Natural killer cell (primary cell): Measurements from ENCODE around the gene PCCA. TPM values are rescaled to one million over a fixed set of nuclear protein-coding genes. Genes with fewer than 3 reads are reported as not detected.

Source experiments
- ATAC-seq, 3 donors: fragments of 150-1000 bp in 2 of 3; fragments of 200-7000 bp in 1 of 3; cut with Tn5 transposase; 1 replicate in 1 of 3; 2 replicates in 2 of 3; pipeline ENCODE4 v1.10.0; 2021; ENCODE audit warnings: mild to moderate bottlenecking in 2 of 3, moderate library complexity in 2 of 3
- DNase-seq, 2 donors: peaks; one replicate each; pipeline versions ENCODE4 v3.0.0 to v3.0.0-alpha.2; 2013 to 2021; ENCODE audit warnings: mixed read lengths in 1 of 2
- H3K27ac ChIP-seq: one replicate; pipeline ENCODE4 v1.5.1; 2013; ENCODE audit warnings: mild to moderate bottlenecking, low read length
- H3K27me3 ChIP-seq: one replicate; pipeline ENCODE4 v1.6.1; 2013; ENCODE audit warnings: low read length; ENCODE audit not compliant: control insufficient read depth, insufficient read depth
- H3K36me3 ChIP-seq: one replicate; pipeline ENCODE4 v1.6.1; 2013; ENCODE audit warnings: low read length; ENCODE audit not compliant: control insufficient read depth, insufficient read depth
- H3K4me1 ChIP-seq: one replicate; pipeline ENCODE4 v1.6.1; 2013; ENCODE audit warnings: low read length; ENCODE audit not compliant: control insufficient read depth, insufficient read depth
- H3K4me3 ChIP-seq: one replicate; pipeline ENCODE4 v1.5.1; 2013; ENCODE audit warnings: low read length
- H3K9me3 ChIP-seq: one replicate; pipeline ENCODE4 v1.6.1; 2013; ENCODE audit warnings: low read length; ENCODE audit not compliant: control insufficient read depth, insufficient read depth
- H3K27ac Mint-ChIP-seq, 2 donors: one replicate each; pipeline ENCODE4 v1.8.0; 2022; ENCODE audit warnings: mild to moderate bottlenecking in 2 of 2, mixed read lengths in 2 of 2, moderate library complexity in 1 of 2
- H3K27me3 Mint-ChIP-seq, 2 donors: one replicate each; pipeline ENCODE4 v1.8.0; 2022; ENCODE audit warnings: low read depth in 2 of 2, mixed read lengths in 2 of 2
- H3K36me3 Mint-ChIP-seq: one replicate; pipeline ENCODE4 v1.8.0; 2022; ENCODE audit warnings: mixed read lengths
- H3K4me1 Mint-ChIP-seq, 2 donors: one replicate each; pipeline ENCODE4 v1.8.0; 2022; ENCODE audit warnings: mixed read lengths in 2 of 2
- H3K4me3 Mint-ChIP-seq: one replicate; pipeline ENCODE4 v1.8.0; 2022; ENCODE audit warnings: mild to moderate bottlenecking, moderate library complexity, mixed read lengths
- H3K9me3 Mint-ChIP-seq, 2 donors: one replicate each; pipeline ENCODE4 v1.8.0; 2022; ENCODE audit warnings: mixed read lengths in 2 of 2
- CTCF ChIP-seq: fragments of 200-600 bp; IDR thresholded peaks from one replicate; pipeline ENCODE4 v1.8.0; 2022; ENCODE audit warnings: antibody characterized with exemption
- WGBS: methylation state at CpG from one replicate; pipeline ENCODE4 v1.1.7; 2013; ENCODE audit warnings: missing lambda C conversion rate; ENCODE audit not compliant: insufficient coverage; 5-methylcytosine and 5-hydroxymethylcytosine counted together
- intact Hi-C: fragments of 100-400 bp; cut with micrococcal nuclease; formaldehyde crosslinking; loops from one replicate; pipeline ENCODE4 v1.14.2; 2022
- total RNA-seq, 4 donors: library from RNA; stranded (reverse); fragments of 120-200 nt in 1 of 4; gene quantifications; one replicate each; pipeline versions ENCODE4 v1.2.3 to v1.2.4, GENCODE V29; 2013 to 2022

PCCA gene
- total RNA-seq, 3 donors from 2014 or later (not counting 1 experiment from before 2014, with no cell fraction given) = 25.5 to 28.5 (median 28.2) TPM

DNA sequence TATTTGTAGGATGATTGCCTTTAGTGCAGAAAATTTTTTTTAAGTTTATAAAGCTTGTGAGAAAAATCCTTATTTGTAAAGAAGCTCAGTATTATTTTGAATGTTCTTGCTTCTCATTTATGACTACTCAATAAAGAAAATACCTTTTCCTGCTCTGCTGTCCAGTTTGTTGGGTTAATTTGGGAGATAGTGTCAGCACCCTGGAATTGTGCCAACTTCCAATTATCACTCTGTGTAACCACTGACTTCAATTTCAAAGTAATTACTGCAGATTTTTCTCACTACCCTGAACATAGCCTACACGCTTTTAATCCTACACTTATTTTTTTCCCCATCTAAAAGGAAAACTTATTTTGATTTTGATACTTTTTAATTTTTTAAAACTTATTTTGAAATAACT is 406.6 kb downstream of the PCCA start:
- no peak for TF ChIP-seq CTCF
- Histone ChIP-seq H3K27me3 (no peaks in the 10 kb centered on the region), H3K36me3 (no peaks in the 10 kb centered on the region), H3K4me1 (peaks cover 5% of the 10 kb centered on the region), H3K27ac (no peak overlapping the region), H3K9me3 (no peaks in the 10 kb centered on the region), H3K4me3 (no peak overlapping the region)
- no peaks in the 10 kb centered on the region for H3K36me3 Mint-ChIP-seq
- DNase-seq (no peak), ATAC-seq (no peak)
- H3K27me3 Mint-ChIP-seq = no peaks in the 10 kb centered on the region
- H3K9me3 Mint-ChIP-seq = no peaks in the 10 kb centered on the region
- intact Hi-C loops = no loop called here
- no CpG with 5 or more reads among the region's 1 CpG for WGBS
- peaks cover 33 to 37% of the 10 kb centered on the region in 2 donors for H3K4me1 Mint-ChIP-seq
- no peak overlapping the region for H3K27ac Mint-ChIP-seq
- H3K4me3 Mint-ChIP-seq = no peak overlapping the region

- Histone ChIP-seq H3K4me1 (no peaks in the 10 kb centered on the region), H3K9me3 (no peaks in the 10 kb centered on the region), H3K27ac (no peak overlapping the region), H3K27me3 (no peaks in the 10 kb centered on the region), H3K4me3 (no peak overlapping the region), H3K36me3 (no peaks in the 10 kb centered on the region)
- Mint-ChIP-seq H3K4me3 (no peak overlapping the region), H3K27me3 (no peaks in the 10 kb centered on the region), H3K36me3 (no peaks in the 10 kb centered on the region), H3K9me3 (no peaks in the 10 kb centered on the region), H3K27ac (no peak overlapping the region), H3K4me1 (peaks cover 29 to 30% of the 10 kb centered on the region in 2 donors)
- WGBS = 100% methylated on average over 1 of the region's 1 CpG
- DNase-seq = no peak
- ATAC-seq = no peak
- no peak for TF ChIP-seq CTCF
- intact Hi-C loops = no loop called here
Observed at GRCh38 chr13:100497389-100497788, 408.5 kb downstream of the PCCA start.

DNA sequence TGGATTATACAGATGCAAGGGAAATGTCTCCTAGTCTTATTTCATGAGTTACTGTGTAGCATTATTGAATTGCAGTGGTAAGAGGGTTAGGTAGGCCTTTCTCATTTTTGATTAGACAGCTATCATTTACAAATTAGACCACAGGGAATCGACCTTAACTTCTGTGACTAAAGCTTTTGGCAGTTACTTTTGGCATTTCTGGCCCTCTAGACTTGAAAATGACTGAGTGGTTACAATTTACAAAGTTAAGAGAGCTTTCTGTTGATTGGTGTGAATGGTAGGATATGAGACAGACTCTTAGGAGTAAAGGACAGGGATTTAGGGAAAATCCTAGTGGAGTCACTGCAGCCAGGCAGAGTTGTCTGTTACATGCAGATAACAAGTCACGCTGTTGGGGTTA is 413.6 kb downstream of the PCCA start:
- no peak for ATAC-seq
- no peak overlapping the region for H3K27ac ChIP-seq
- no peak for DNase-seq
- H3K27me3 Mint-ChIP-seq = no peaks in the 10 kb centered on the region
- no peak overlapping the region for H3K4me3 ChIP-seq
- no peaks in the 10 kb centered on the region for H3K36me3 ChIP-seq
- H3K9me3 Mint-ChIP-seq = no peaks in the 10 kb centered on the region
- H3K4me3 Mint-ChIP-seq = no peak overlapping the region
- H3K27me3 ChIP-seq = no peaks in the 10 kb centered on the region
- H3K27ac Mint-ChIP-seq = no peak overlapping the region
- H3K4me1 Mint-ChIP-seq = peaks cover 31 to 38% of the 10 kb centered on the region in 2 donors
- H3K4me1 ChIP-seq = peaks cover 17% of the 10 kb centered on the region
- 78% methylated on average over 2 of the region's 2 CpGs for WGBS
- intact Hi-C loops = no loop called here
- no peak for TF ChIP-seq CTCF
- H3K9me3 ChIP-seq = no peaks in the 10 kb centered on the region
- no peaks in the 10 kb centered on the region for H3K36me3 Mint-ChIP-seq

- no peak for ATAC-seq
- H3K36me3 Mint-ChIP-seq = no peaks in the 10 kb centered on the region
- H3K9me3 Mint-ChIP-seq = no peaks in the 10 kb centered on the region
- intact Hi-C loops = no loop called here
- no peak for TF ChIP-seq CTCF
- H3K27ac Mint-ChIP-seq = no peak overlapping the region
- no peaks in the 10 kb centered on the region for H3K27me3 Mint-ChIP-seq
- peaks cover 26 to 35% of the 10 kb centered on the region in 2 donors for H3K4me1 Mint-ChIP-seq
- Histone ChIP-seq H3K27me3 (no peaks in the 10 kb centered on the region), H3K4me1 (peaks cover 17% of the 10 kb centered on the region), H3K9me3 (no peaks in the 10 kb centered on the region), H3K36me3 (no peaks in the 10 kb centered on the region), H3K27ac (no peak overlapping the region), H3K4me3 (no peak overlapping the region)
- no peak overlapping the region for H3K4me3 Mint-ChIP-seq
- no peak for DNase-seq
- 93% methylated on average over 3 of the region's 3 CpGs for WGBS
Observed at GRCh38 chr13:100503622-100504021, 414.7 kb downstream of the PCCA start.
